ENCODE results near the gene VPS37B.
"Not testable (repeated sequence)": the region's sequence is repeated elsewhere in the genome, so short reads cannot be mapped to it uniquely, and the experiment has no call there.

The VPS37B gene

DNA sequence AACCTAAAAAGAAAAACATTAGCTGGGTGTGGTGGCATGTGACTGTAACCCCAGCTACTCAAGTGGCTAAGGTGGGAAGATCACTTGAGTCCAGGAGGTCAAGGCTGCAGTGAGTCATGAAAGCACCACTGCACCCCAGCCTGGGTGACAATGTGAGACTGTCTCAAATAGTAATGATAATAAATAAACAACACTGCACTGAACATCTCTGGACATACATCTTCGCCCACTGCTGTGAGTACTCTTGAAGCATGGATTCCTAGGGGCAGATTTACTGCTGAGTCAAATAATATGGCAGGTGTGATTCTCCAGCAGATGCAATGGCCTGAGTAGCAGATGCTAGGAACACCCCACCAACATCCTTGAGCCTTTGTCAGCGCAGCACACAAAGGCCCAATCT is 46.7 kb upstream of the VPS37B start:
- H3K27ac ChIP-seq (replicated peaks), result no peak overlapping the region
- DNase-seq (ENCODE audit: low read depth in 1 of 2, low spot score in 1 of 2), result no peak
- H3K4me3 ChIP-seq (replicated peaks; ENCODE audit: insufficient read depth, low read length), result no peak overlapping the region
- TF ChIP-seq POLR2AphosphoS5 (IDR thresholded peaks at IDR 0.05; ENCODE audit: low read depth) (no peak), GABPA (IDR thresholded peaks at IDR 0.05; ENCODE audit: low read depth) (no peak)
- TF ChIP-seq, protein P1, sequence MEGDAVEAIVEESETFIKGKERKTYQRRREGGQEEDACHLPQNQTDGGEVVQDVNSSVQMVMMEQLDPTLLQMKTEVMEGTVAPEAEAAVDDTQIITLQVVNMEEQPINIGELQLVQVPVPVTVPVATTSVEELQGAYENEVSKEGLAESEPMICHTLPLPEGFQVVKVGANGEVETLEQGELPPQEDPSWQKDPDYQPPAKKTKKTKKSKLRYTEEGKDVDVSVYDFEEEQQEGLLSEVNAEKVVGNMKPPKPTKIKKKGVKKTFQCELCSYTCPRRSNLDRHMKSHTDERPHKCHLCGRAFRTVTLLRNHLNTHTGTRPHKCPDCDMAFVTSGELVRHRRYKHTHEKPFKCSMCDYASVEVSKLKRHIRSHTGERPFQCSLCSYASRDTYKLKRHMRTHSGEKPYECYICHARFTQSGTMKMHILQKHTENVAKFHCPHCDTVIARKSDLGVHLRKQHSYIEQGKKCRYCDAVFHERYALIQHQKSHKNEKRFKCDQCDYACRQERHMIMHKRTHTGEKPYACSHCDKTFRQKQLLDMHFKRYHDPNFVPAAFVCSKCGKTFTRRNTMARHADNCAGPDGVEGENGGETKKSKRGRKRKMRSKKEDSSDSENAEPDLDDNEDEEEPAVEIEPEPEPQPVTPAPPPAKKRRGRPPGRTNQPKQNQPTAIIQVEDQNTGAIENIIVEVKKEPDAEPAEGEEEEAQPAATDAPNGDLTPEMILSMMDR (IDR thresholded peaks at IDR 0.05; ENCODE audit: insufficient read depth, low read length), result no peak
- H3K27me3 ChIP-seq (ENCODE audit: insufficient read depth, poor library complexity, severe bottlenecking), result no peaks in the 10 kb centered on the region

DNA sequence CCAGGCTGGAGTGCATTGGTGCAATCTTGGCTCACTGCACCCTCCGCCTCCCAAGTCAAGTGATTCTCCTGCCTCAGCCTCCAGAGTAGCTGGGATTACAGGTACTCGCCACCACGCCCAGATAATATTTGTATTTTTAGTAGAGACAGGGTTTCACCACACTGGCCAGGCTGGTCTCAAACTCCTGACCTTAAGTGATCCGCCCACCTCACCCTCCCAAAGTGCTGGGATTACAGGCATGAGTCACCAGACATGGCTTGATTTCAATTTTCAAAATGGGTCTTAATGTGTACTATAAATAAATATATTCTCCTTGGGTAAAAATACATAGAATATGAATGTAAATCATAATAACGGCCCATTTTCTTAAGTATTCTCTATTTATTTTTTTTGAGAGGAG is 45.4 kb upstream of the VPS37B start:
- not testable (repeated sequence) for H3K27me3 ChIP-seq (ENCODE audit: insufficient read depth, poor library complexity, severe bottlenecking); DNase-seq (ENCODE audit: low read depth in 1 of 2, low spot score in 1 of 2); H3K4me3 ChIP-seq (replicated peaks; ENCODE audit: insufficient read depth, low read length); H3K27ac ChIP-seq (replicated peaks)

DNA sequence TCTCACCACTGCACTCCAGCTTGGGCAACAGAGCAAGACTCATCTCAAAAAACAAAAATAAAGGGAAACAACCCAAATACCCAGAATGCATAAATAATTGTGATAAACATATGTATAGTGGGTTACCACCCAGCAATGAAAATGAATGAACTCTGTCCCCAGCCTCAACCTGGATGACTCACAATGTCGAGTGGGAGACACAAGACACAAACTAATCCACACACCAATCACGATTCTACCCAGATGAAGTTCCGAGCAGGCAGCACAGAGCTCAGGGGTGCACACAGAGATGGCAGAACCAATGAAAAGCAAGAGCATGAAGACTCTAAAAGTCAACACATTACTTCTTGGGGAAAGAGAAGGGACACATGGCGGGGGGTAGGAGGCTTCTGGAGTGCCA is 43.2 kb upstream of the VPS37B start:
- Histone ChIP-seq H3K27ac (replicated peaks) (no peak overlapping the region), H3K27me3 (ENCODE audit: insufficient read depth, poor library complexity, severe bottlenecking) (no peaks in the 10 kb centered on the region), H3K4me3 (replicated peaks; ENCODE audit: insufficient read depth, low read length) (no peak overlapping the region)
- DNase-seq (ENCODE audit: low read depth in 1 of 2, low spot score in 1 of 2), result no peak
- TF ChIP-seq POLR2AphosphoS5 (IDR thresholded peaks at IDR 0.05; ENCODE audit: low read depth) (no peak), SPI1 (IDR thresholded peaks at IDR 0.05; ENCODE audit: borderline replicate concordance, low read depth) (no peak), GABPA (IDR thresholded peaks at IDR 0.05; ENCODE audit: low read depth) (no peak)
- TF ChIP-seq, protein P2, sequence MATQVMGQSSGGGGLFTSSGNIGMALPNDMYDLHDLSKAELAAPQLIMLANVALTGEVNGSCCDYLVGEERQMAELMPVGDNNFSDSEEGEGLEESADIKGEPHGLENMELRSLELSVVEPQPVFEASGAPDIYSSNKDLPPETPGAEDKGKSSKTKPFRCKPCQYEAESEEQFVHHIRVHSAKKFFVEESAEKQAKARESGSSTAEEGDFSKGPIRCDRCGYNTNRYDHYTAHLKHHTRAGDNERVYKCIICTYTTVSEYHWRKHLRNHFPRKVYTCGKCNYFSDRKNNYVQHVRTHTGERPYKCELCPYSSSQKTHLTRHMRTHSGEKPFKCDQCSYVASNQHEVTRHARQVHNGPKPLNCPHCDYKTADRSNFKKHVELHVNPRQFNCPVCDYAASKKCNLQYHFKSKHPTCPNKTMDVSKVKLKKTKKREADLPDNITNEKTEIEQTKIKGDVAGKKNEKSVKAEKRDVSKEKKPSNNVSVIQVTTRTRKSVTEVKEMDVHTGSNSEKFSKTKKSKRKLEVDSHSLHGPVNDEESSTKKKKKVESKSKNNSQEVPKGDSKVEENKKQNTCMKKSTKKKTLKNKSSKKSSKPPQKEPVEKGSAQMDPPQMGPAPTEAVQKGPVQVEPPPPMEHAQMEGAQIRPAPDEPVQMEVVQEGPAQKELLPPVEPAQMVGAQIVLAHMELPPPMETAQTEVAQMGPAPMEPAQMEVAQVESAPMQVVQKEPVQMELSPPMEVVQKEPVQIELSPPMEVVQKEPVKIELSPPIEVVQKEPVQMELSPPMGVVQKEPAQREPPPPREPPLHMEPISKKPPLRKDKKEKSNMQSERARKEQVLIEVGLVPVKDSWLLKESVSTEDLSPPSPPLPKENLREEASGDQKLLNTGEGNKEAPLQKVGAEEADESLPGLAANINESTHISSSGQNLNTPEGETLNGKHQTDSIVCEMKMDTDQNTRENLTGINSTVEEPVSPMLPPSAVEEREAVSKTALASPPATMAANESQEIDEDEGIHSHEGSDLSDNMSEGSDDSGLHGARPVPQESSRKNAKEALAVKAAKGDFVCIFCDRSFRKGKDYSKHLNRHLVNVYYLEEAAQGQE (IDR thresholded peaks at IDR 0.05; ENCODE audit: insufficient replicate concordance, low read depth), result no peak
- TF ChIP-seq, protein P1 (IDR thresholded peaks at IDR 0.05; ENCODE audit: insufficient read depth, low read length), result no peak

DNA sequence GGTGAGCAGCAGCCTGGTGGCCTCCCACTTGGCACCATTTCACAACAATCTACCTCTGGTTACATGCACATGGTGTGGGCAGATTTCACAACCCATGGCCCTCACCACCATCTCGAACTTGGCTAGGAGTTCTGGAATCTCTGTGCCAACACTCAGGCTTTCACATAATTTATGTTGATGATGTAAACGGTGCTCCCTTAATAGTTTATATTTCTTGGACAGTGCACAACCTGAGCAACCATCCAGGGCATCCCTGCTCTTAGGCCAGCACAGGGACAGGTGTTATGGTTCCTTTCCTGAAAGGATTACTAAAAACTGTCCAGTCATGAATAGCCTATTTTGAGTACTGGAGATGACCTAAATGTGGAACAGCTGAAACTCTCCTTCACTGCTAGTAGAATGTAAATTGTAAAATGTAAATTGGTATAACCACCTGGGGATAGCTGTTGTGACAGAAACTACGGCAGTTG is 41.7 kb upstream of the VPS37B start:
- TF ChIP-seq, protein P1 (IDR thresholded peaks at IDR 0.05; ENCODE audit: insufficient read depth, low read length), result no peak
- TF ChIP-seq POLR2AphosphoS5 (IDR thresholded peaks at IDR 0.05; ENCODE audit: low read depth), result no peak
- TF ChIP-seq SPI1 (IDR thresholded peaks at IDR 0.05; ENCODE audit: borderline replicate concordance, low read depth), result no peak
- TF ChIP-seq, protein P2 (IDR thresholded peaks at IDR 0.05; ENCODE audit: insufficient replicate concordance, low read depth), result no peak
- TF ChIP-seq GABPA (IDR thresholded peaks at IDR 0.05; ENCODE audit: low read depth), result no peak
- H3K27ac ChIP-seq (replicated peaks), result no peak overlapping the region
- H3K4me3 ChIP-seq (replicated peaks; ENCODE audit: insufficient read depth, low read length), result no peak overlapping the region
- DNase-seq (ENCODE audit: low read depth in 1 of 2, low spot score in 1 of 2), result peak; percentile 31 to 44
- H3K27me3 ChIP-seq (ENCODE audit: insufficient read depth, poor library complexity, severe bottlenecking), result no peaks in the 10 kb centered on the region
